ENCODE measurements around the gene TAF11L7. TPM values are rescaled to one million over a fixed set of nuclear protein-coding genes. Genes with fewer than 3 reads are reported as not detected.
"Not testable (repeated sequence)": the region's sequence is repeated elsewhere in the genome, so short reads cannot be mapped to it uniquely, and the experiment has no call there.

The TAF11L7 gene
- total RNA-seq, result not detected
- long read RNA-seq, result 0 reads

DNA sequence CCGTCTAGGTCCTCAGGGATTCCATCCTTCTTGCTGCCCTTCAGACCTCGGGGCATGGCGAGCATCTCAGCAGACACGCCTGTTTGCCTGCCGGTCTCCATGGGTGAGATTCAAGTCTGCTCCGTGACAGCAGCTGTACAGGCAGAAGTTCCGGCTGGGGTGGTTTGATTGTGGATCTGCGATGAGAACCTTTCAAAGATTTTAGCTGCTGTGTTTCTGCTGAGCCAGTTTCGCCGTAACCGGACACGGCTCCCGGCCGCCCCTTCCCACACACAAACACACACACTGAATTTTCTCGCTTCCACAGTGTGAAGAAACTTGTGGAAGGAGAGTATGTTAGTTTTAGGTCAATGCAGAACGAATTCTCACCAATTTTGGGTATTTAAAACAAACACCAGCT, at the start of gene TAF11L7:
TSS of gene TAF11L7 (minus strand) at position 101 of the 400 bp plus-strand sequence.
- intact Hi-C loops (cut with DNase I); H3K4me1 ChIP-seq; H3K36me3 ChIP-seq; H3K27me3 ChIP-seq; H3K9me3 ChIP-seq; H3K27ac ChIP-seq; DNase-seq; ATAC-seq; H3K4me3 ChIP-seq: not testable (repeated sequence)

DNA sequence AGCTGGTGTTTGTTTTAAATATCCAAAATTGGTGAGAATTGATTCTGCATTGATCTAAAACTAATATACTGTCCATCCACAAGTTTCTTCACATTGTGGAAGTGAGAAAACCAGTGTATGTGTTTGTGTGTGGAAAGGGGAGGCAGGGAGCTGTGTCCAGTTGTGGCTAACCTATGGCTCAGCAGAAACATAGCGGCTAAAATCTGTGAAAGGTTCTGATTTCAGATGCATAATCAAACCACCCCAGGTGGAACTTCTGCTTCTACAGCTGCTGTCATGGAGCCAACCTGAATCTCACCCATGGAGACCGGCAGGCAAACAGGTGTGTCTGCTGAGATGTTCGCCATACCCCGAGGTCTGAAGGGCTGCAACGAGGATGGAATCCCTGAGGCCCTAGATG, 48.6 kb upstream of the TAF11L7 start, which contains the start of gene TAF11L14:
TSS of gene TAF11L14 (plus strand) at position 301 of the 400 bp plus-strand sequence.
- Histone ChIP-seq H3K27ac (no peak within 1 kb of the TSS), H3K36me3 (no peaks in the 10 kb centered on the region), H3K27me3 (no peaks in the 10 kb centered on the region), H3K4me1 (no peaks in the 10 kb centered on the region), H3K4me3 (no peak within 1 kb of the TSS), H3K9me3 (no peaks in the 10 kb centered on the region)
- intact Hi-C loops (cut with DNase I), result no loop called here
- TF ChIP-seq, protein P1, sequence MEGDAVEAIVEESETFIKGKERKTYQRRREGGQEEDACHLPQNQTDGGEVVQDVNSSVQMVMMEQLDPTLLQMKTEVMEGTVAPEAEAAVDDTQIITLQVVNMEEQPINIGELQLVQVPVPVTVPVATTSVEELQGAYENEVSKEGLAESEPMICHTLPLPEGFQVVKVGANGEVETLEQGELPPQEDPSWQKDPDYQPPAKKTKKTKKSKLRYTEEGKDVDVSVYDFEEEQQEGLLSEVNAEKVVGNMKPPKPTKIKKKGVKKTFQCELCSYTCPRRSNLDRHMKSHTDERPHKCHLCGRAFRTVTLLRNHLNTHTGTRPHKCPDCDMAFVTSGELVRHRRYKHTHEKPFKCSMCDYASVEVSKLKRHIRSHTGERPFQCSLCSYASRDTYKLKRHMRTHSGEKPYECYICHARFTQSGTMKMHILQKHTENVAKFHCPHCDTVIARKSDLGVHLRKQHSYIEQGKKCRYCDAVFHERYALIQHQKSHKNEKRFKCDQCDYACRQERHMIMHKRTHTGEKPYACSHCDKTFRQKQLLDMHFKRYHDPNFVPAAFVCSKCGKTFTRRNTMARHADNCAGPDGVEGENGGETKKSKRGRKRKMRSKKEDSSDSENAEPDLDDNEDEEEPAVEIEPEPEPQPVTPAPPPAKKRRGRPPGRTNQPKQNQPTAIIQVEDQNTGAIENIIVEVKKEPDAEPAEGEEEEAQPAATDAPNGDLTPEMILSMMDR (IDR thresholded peaks at IDR 0.05), result no peak
- ATAC-seq (no peak), DNase-seq (no peak)

DNA sequence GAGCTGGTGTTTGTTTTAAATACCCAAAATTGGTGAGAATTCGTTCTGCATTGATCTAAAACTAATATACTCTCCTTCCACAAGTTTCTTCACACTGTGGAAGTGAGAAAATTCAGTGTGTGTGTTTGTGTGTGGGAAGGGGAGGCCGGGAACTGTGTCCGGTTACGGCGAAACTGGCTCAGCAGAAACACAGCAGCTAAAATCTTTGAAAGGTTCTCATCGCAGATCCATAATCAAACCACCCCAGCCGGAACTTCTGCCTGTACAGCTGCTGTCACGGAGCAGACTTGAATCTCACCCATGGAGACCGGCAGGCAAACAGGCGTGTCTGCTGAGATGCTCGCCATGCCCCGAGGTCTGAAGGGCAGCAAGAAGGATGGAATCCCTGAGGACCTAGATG, 46.2 kb upstream of the TAF11L7 start, which contains the start of gene TAF11L13:
TSS of gene TAF11L13 (plus strand) at position 301 of the 400 bp plus-strand sequence.
- H3K27me3 ChIP-seq; H3K36me3 ChIP-seq; H3K27ac ChIP-seq; H3K4me3 ChIP-seq; H3K9me3 ChIP-seq; DNase-seq; H3K4me1 ChIP-seq; ATAC-seq; intact Hi-C loops (cut with DNase I): not testable (repeated sequence)

DNA sequence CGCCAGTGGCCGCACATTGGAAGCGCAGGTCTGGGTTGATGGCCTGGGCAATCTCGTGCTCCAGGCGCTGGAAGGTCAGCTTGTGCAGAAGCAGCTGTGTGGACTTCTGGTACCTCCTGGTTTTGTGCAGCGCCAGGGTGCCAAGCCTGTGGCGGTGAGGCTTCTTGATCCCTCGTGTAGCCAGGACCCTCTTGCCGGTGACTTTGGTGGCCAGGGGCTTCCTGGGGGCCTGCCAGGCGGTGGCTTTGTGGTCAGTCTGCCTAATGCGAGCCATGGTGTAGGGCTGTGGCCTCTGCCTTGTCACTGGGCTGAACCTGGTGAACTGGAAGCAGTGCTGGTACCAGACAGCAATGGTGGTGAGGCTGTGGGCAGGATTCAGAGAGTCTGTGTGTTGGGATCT, 40.1 kb upstream of the TAF11L7 start:
- peak; percentile 38 for ATAC-seq

DNA sequence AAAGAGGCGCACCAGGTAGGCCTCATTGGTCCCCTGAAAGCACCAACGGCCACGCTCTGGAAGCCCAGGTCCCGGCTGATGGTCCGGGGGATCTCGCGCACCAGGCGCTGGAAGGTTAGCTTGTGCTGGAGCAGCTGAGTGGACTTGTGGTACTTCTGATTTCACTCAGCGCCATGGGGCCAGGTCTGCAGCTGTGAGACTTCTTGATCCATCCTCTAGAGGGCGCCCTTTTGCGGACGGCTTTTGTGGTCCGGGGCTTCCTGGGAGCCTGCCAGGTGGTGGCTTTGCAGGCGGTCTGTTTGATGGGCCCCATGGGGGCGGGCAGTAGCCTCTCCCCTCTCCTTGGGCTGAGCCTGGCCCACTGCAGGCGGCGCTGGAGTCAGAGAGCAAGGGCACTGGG, 35.1 kb upstream of the TAF11L7 start:
- Histone ChIP-seq H3K4me1 (no peaks in the 10 kb centered on the region), H3K9me3 (no peaks in the 10 kb centered on the region), H3K27ac (no peak overlapping the region), H3K27me3 (no peaks in the 10 kb centered on the region), H3K4me3 (no peak overlapping the region), H3K36me3 (no peaks in the 10 kb centered on the region)
- intact Hi-C loops (cut with DNase I), result no loop called here
- no peak for ATAC-seq
- TF ChIP-seq, protein P1 (IDR thresholded peaks at IDR 0.05), result no peak
- no peak for DNase-seq

More for the DNA sequence above, 40.1 kb upstream of the TAF11L7 start:
- Histone ChIP-seq H3K4me3 (no peak overlapping the region), H3K9me3 (no peaks in the 10 kb centered on the region), H3K36me3 (no peaks in the 10 kb centered on the region), H3K27ac (no peak overlapping the region), H3K4me1 (no peaks in the 10 kb centered on the region), H3K27me3 (no peaks in the 10 kb centered on the region)
- intact Hi-C loops (cut with DNase I), result no loop called here
- DNase-seq, result no peak
- TF ChIP-seq, protein P1 (IDR thresholded peaks at IDR 0.05), result no peak

DNA sequence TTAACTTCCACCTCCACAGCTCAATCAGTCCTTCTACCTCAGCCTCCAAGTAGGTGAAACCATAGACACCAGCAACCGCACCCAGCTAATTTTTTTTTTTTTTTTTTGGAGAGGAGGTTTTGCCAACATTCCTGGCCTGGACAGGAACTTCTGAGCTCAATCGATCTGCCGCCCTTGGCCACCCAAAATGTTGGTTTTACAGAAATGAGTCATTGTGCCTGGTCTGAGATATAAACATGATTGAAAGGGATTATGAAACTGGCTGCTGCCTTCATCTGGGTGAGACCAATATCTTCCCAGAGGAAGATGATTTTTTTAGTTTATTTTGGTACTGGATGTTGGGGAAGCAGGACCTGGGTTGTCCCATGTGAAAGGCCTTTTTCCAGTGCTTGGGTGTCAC, 33.8 kb upstream of the TAF11L7 start:
- no peak overlapping the region for H3K27ac ChIP-seq
- H3K4me3 ChIP-seq, result no peak overlapping the region
- ATAC-seq (no peak), DNase-seq (no peak)
- H3K36me3 ChIP-seq, result no peaks in the 10 kb centered on the region
- no peaks in the 10 kb centered on the region for H3K9me3 ChIP-seq
- no peaks in the 10 kb centered on the region for H3K4me1 ChIP-seq
- TF ChIP-seq, protein P1 (IDR thresholded peaks at IDR 0.05), result no peak
- H3K27me3 ChIP-seq, result no peaks in the 10 kb centered on the region
- intact Hi-C loops (cut with DNase I), result no loop called here
